Liver (tissue), 9 donors: ENCODE data around the gene C10orf143. TPM values are rescaled to one million over a fixed set of nuclear protein-coding genes. Genes with fewer than 3 reads are reported as not detected.
"Not testable (repeated sequence)": the region's sequence is repeated elsewhere in the genome, so short reads cannot be mapped to it uniquely, and the experiment has no call there.

Source experiments
- DNase-seq: peaks from one replicate; pipeline ENCODE4 v3.0.0-alpha.2; 2017; ENCODE audit warnings: low spot score
- H3K27ac ChIP-seq, 2 donors: one replicate each; pipeline ENCODE4 v1.7.0; 2013; ENCODE audit warnings: inconsistent platforms in 2 of 2, low read length in 2 of 2, control low read depth in 1 of 2, low read depth in 1 of 2, mild to moderate bottlenecking in 1 of 2
- H3K27me3 ChIP-seq, 4 donors: one replicate each; pipeline versions ENCODE4 v1.6.1 to v1.7.0; 2013; ENCODE audit warnings: low read length in 3 of 4, inconsistent platforms in 1 of 4, mild to moderate bottlenecking in 1 of 4, moderate library complexity in 1 of 4; ENCODE audit not compliant: control insufficient read depth in 4 of 4, insufficient read depth in 4 of 4
- H3K36me3 ChIP-seq, 4 donors: one replicate each; pipeline versions ENCODE4 v1.6.1 to v1.7.0; 2013; ENCODE audit warnings: low read length in 3 of 4, mild to moderate bottlenecking in 3 of 4, low read depth in 1 of 4, moderate library complexity in 1 of 4; ENCODE audit not compliant: control insufficient read depth in 4 of 4, insufficient read depth in 3 of 4
- H3K4me1 ChIP-seq, 4 donors: one replicate each; pipeline versions ENCODE4 v1.6.1 to v1.7.0; 2013; ENCODE audit warnings: low read length in 3 of 4, mild to moderate bottlenecking in 3 of 4, moderate library complexity in 1 of 4; ENCODE audit not compliant: control insufficient read depth in 4 of 4, insufficient read depth in 4 of 4
- H3K4me3 ChIP-seq, 3 donors: one replicate each; pipeline versions ENCODE4 v1.6.1 to v1.7.0; 2013; ENCODE audit warnings: low read length in 3 of 3, control low read depth in 1 of 3, low read depth in 1 of 3, mild to moderate bottlenecking in 1 of 3
- H3K9ac ChIP-seq, 2 donors: one replicate each; pipeline ENCODE4 v1.7.0; 2013; ENCODE audit warnings: low read length in 2 of 2, mild to moderate bottlenecking in 2 of 2, moderate library complexity in 2 of 2, control low read depth in 1 of 2, low read depth in 1 of 2
- H3K9me3 ChIP-seq, 4 donors: one replicate each; pipeline versions ENCODE4 v1.6.1 to v1.7.0; 2013; ENCODE audit warnings: low read length in 3 of 4; ENCODE audit not compliant: control insufficient read depth in 4 of 4
- EGR1 ChIP-seq, 2 donors: IDR thresholded peaks; 2 replicates each; pipeline ENCODE4 v1.6.1; 2016 to 2018; ENCODE audit warnings: antibody characterized with exemption in 2 of 2, low read depth in 2 of 2
- GABPA ChIP-seq, 2 donors: IDR thresholded peaks in 1 of 2; conservative IDR thresholded peaks in 1 of 2; 2 replicates each; pipeline ENCODE4 v1.6.1; 2016; ENCODE audit warnings: antibody characterized with exemption in 2 of 2, mild to moderate bottlenecking in 1 of 2, moderate library complexity in 1 of 2
- HNF4G ChIP-seq: IDR thresholded peaks from 2 replicates; pipeline ENCODE4 v1.6.1; 2016; ENCODE audit warnings: antibody characterized with exemption
- JUND ChIP-seq, 2 donors: IDR thresholded peaks; 2 replicates each; pipeline ENCODE4 v1.6.1; 2016; ENCODE audit warnings: antibody characterized with exemption in 2 of 2
- NR2F2 ChIP-seq: IDR thresholded peaks from 2 replicates; pipeline ENCODE4 v1.6.1; 2016; ENCODE audit warnings: antibody characterized with exemption
- REST ChIP-seq: IDR thresholded peaks from 2 replicates; pipeline ENCODE4 v1.6.1; 2016; ENCODE audit warnings: antibody characterized with exemption, mild to moderate bottlenecking
- RXRA ChIP-seq, 2 donors: IDR thresholded peaks; 2 replicates each; pipeline ENCODE4 v1.6.1; 2017 to 2018; ENCODE audit warnings: antibody characterized with exemption in 2 of 2, mild to moderate bottlenecking in 1 of 2
- TAF1 ChIP-seq: conservative IDR thresholded peaks from 2 replicates; pipeline ENCODE4 v1.6.1; 2016; ENCODE audit warnings: antibody characterized with exemption, mild to moderate bottlenecking
- WGBS: extraction: QIAGEN DNeasy Blood & Tissue Kit; methylation state at CpG from one replicate; pipeline ENCODE4 v1.1.7; 2013; 5-methylcytosine and 5-hydroxymethylcytosine counted together
- polyA plus RNA-seq, 2 donors: library from polyadenylated mRNA; stranded (reverse) in 1 of 2; unstranded in 1 of 2; fragments of 200-250 nt in 1 of 2; fragments of >200 nt in 1 of 2; fragmentation: Nextera tagmentation in 1 of 2; extraction: Ambion mirVana in 1 of 2; gene quantifications; one replicate each; pipeline versions ENCODE4 v1.2.1 to v1.2.3, GENCODE V29; 2013 to 2015
- total RNA-seq, 2 donors: library from RNA; depleted of rRNA; stranded (reverse); fragments of >200 nt; gene quantifications; one replicate each; pipeline ENCODE4 v1.2.3, GENCODE V29; 2014
- TF ChIP-seq, protein P1 (sequence below): IDR thresholded peaks from 2 replicates; pipeline ENCODE4 v1.6.1; 2016; ENCODE audit warnings: antibody characterized with exemption
- TF ChIP-seq, protein P2 (sequence below): fragments of 150-350 bp; IDR thresholded peaks from 2 replicates; pipeline ENCODE4 v1.5.1; 2017; ENCODE audit warnings: improper control_type of control experiment, low read depth, low read length; ENCODE audit not compliant: missing input control
- donor health status: healthy.
- donor health status: healthy.
- donor health status: healthy.
- donor health status: healthy.
- donor health status: healthy.

Gene C10orf143
- total and polyA plus RNA-seq, 4 donors: 0.14 to 2.7 (median 1.2) TPM

DNA sequence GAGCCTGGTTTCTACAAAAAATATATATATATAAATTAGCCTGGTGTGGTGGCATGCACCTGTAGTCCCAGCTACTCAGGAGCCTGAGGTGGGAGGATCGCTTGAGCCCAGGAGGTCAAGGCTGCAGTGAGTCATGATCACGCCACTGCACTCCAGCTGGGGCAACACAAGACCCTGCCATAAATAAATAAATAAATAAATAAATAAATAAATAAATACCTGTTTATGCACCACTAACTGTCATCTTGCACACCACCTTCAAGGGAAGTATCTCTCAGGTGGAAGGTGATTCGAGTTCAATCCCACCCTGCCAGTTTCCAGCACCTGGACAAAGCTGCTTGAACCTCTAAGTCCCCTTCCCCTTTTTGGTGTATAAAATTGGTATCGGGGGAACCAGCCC is 6.3 kb upstream of the C10orf143 start:
- not testable (repeated sequence) for H3K27ac ChIP-seq, H3K9me3 ChIP-seq, H3K9ac ChIP-seq, H3K4me3 ChIP-seq, H3K27me3 ChIP-seq, H3K36me3 ChIP-seq, H3K4me1 ChIP-seq, DNase-seq
- WGBS: 97% methylated on average over 4 of the region's 4 CpGs

DNA sequence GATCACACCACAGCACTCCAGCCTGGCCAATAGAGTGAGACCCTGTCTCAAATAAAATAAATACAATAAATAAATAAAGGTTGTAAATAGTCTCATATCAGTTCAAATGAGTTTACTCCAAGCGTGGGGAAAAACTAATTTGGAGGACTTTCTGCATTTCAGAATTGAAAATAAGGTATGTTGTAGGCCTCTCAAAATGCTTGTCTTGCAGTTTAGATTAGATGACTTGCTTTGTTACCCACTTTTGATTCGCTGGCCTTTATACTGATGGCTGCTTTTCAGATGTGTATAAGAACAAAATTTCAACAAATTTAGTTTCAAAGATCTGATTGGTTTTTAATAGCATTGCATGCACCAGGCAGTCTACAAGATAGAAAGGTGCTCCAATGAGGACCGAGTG is 2.2 kb upstream of the C10orf143 start:
- Histone ChIP-seq H3K36me3 (no peaks in the 10 kb centered on the region), H3K4me3 (no peak overlapping the region), H3K9ac (no peak overlapping the region), H3K27ac (no peak overlapping the region), H3K9me3 (no peaks in the 10 kb centered on the region), H3K4me1 (peaks cover 3 to 25% (median 17%) of the 10 kb centered on the region in 4 donors), H3K27me3 (no peaks in the 10 kb centered on the region)
- WGBS: 98% methylated on average over 3 of the region's 3 CpGs
- TF ChIP-seq, protein P1, sequence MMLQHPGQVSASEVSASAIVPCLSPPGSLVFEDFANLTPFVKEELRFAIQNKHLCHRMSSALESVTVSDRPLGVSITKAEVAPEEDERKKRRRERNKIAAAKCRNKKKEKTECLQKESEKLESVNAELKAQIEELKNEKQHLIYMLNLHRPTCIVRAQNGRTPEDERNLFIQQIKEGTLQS: no peak
- TF ChIP-seq RXRA (IDR thresholded peaks at IDR 0.05): no peak
- TF ChIP-seq, protein P2, sequence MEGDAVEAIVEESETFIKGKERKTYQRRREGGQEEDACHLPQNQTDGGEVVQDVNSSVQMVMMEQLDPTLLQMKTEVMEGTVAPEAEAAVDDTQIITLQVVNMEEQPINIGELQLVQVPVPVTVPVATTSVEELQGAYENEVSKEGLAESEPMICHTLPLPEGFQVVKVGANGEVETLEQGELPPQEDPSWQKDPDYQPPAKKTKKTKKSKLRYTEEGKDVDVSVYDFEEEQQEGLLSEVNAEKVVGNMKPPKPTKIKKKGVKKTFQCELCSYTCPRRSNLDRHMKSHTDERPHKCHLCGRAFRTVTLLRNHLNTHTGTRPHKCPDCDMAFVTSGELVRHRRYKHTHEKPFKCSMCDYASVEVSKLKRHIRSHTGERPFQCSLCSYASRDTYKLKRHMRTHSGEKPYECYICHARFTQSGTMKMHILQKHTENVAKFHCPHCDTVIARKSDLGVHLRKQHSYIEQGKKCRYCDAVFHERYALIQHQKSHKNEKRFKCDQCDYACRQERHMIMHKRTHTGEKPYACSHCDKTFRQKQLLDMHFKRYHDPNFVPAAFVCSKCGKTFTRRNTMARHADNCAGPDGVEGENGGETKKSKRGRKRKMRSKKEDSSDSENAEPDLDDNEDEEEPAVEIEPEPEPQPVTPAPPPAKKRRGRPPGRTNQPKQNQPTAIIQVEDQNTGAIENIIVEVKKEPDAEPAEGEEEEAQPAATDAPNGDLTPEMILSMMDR: no peak
- no peak for DNase-seq

- peak overlapping the region in 1 of 2 donors; percentile 27 for H3K9ac ChIP-seq
- 72% methylated on average over 6 of the region's 6 CpGs for WGBS
- TF ChIP-seq JUND (IDR thresholded peaks at IDR 0.05): no peak
- TF ChIP-seq GABPA (IDR thresholded peaks at IDR 0.05 in 1 of 2, conservative IDR thresholded peaks at IDR 0.05 in 1 of 2): no peak
- no peak for TF ChIP-seq TAF1
- no peak for TF ChIP-seq REST
- no peak for TF ChIP-seq EGR1 (IDR thresholded peaks at IDR 0.05; ENCODE audit: low read depth in 2 of 2)
- no peak for TF ChIP-seq NR2F2
- no peak for TF ChIP-seq HNF4G
- TF ChIP-seq RXRA (IDR thresholded peaks at IDR 0.05): no peak
These were observed 1.2 kb upstream of the C10orf143 start for GRCh38 chr10:130111852-130112180.

More at GRCh38 chr10:130111852-130112180, 1.2 kb upstream of the C10orf143 start:
- peak overlapping the region; percentile 72 to 78 for H3K27ac ChIP-seq
- peaks cover 3 to 25% (median 17%) of the 10 kb centered on the region in 4 donors for H3K4me1 ChIP-seq
- H3K27me3 ChIP-seq: no peaks in the 10 kb centered on the region
- H3K9me3 ChIP-seq: no peaks in the 10 kb centered on the region
- H3K4me3 ChIP-seq: peak overlapping the region; percentile 67 to 83 (median 78)
- DNase-seq: no peak
- no peaks in the 10 kb centered on the region for H3K36me3 ChIP-seq
